Ectodermal cell (in vitro differentiated cells): ENCODE measurements around the gene ZNF579.

Experiments used
- H3K27ac ChIP-seq: 2 replicates; pipeline ENCODE4 v1.7.0; 2013; ENCODE audit warnings: mild to moderate bottlenecking, low read depth, low read length; ENCODE audit not compliant: insufficient read depth, poor library complexity, severe bottlenecking
- H3K27me3 ChIP-seq: 2 replicates; pipeline ENCODE4 v1.7.0; 2013; ENCODE audit warnings: mild to moderate bottlenecking, low read length; ENCODE audit not compliant: insufficient read depth, control insufficient read depth, poor library complexity, severe bottlenecking
- H3K36me3 ChIP-seq: one replicate; pipeline ENCODE4 v1.7.0; 2013; ENCODE audit warnings: low read length; ENCODE audit not compliant: control insufficient read depth, insufficient read depth
- H3K4me1 ChIP-seq: one replicate; pipeline ENCODE4 v1.7.0; 2013; ENCODE audit warnings: low read length; ENCODE audit not compliant: control insufficient read depth, insufficient read depth
- H3K4me3 ChIP-seq: 2 replicates; pipeline ENCODE4 v1.7.0; 2013; ENCODE audit warnings: low read depth, low read length, control low read depth; ENCODE audit not compliant: insufficient read depth
- H3K9me3 ChIP-seq: 2 replicates; pipeline ENCODE4 v1.7.0; 2013; ENCODE audit warnings: mild to moderate bottlenecking, low read length, moderate library complexity; ENCODE audit not compliant: control insufficient read depth
- WGBS, 2 experiments: methylation state at CpG; one replicate each; pipeline ENCODE4 v1.1.7; 2013; ENCODE audit warnings: missing lambda C conversion rate in 2 of 2; 5-methylcytosine and 5-hydroxymethylcytosine counted together

ZNF579 gene

GRCh38 chr19:55602104-55603001 lies 21.7 kb upstream of the ZNF579 start:
- no peaks in the 10 kb centered on the region for H3K36me3 ChIP-seq
- no peak overlapping the region for H3K27ac ChIP-seq
- H3K9me3 ChIP-seq, result no peaks in the 10 kb centered on the region
- 95% methylated on average over 60 of the region's 60 CpGs for WGBS, 2 experiments
- no peak overlapping the region for H3K4me3 ChIP-seq
- no peaks in the 10 kb centered on the region for H3K27me3 ChIP-seq
- H3K4me1 ChIP-seq, result peaks cover 18% of the 10 kb centered on the region

- Histone ChIP-seq H3K27ac (peak overlapping the region; percentile 99), H3K36me3 (peaks cover under 1% of the 10 kb centered on the region), H3K4me1 (peaks cover 12% of the 10 kb centered on the region), H3K27me3 (no peaks in the 10 kb centered on the region), H3K9me3 (no peaks in the 10 kb centered on the region), H3K4me3 (peak overlapping the region; percentile 62)
- WGBS, 2 experiments, result 90 to 95% methylated on average over 4 of the region's 4 CpGs
Observed at GRCh38 chr19:55601084-55601483, 20.4 kb upstream of the ZNF579 start.

- Histone ChIP-seq H3K4me3 (peak overlapping the region; percentile 62), H3K36me3 (peaks cover 5% of the 10 kb centered on the region), H3K27ac (peak overlapping the region; percentile 99), H3K4me1 (peaks cover 12% of the 10 kb centered on the region), H3K9me3 (no peaks in the 10 kb centered on the region), H3K27me3 (no peaks in the 10 kb centered on the region)
- WGBS, 2 experiments, result 12 to 16% methylated on average over 12 to 15 of the region's 15 CpGs
Observed at GRCh38 chr19:55600662-55601028, 20.0 kb upstream of the ZNF579 start.

DNA sequence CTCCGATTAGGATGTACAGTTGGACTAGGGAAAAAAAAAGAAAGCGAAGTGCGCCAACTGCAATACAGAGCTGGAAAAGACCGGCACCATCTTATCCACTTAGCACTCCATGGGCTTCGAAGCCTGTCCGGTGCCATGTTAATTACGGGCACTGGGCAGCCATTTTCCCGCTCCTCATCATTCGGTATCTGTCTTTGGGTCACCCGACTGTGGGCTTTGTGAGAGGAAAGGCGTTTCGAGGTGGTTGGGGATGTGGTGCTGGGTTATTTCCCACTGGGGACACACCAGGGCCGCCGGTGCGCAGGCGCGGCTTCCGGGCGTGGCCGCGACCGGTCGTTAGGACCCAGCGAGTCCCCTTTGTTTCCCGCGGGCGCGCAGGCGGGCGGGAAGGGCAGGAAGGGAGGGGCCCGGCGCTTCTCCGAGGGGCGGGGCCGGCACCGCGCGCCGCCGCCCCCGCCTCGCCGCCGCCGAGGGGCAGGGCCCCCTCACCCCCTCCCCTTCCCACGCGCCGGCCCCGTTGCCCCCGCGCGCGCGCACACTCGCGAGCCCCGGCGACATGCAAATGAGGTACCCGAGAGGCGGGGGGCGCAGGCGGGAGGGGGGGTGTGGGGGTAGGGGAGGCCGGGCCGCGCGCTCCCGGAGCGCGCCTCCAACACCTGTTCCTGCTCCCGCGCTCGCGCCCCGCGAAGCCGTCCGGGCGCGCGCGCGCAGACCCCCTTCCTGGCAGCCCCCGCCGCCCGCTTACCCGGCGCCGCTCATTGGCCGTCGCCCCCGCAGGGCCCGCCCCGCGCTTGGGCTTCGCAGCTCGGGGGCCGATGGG lies 19.4 kb upstream of the ZNF579 start, which contains the start of gene ZNF524:
Gene ZNF524, plus strand, starts transcription at position 447 of the 820 bp plus-strand sequence. CDS start 1,825 bp downstream, outside the sequence.
- peaks cover 12% of the 10 kb centered on the region for H3K4me1 ChIP-seq
- no peaks in the 10 kb centered on the region for H3K9me3 ChIP-seq
- H3K4me3 ChIP-seq, result peak within 1 kb of the TSS; percentile 62
- WGBS, 2 experiments, result 0% methylated on average over 97 of the region's 97 CpGs
- H3K27me3 ChIP-seq, result no peaks in the 10 kb centered on the region
- H3K27ac ChIP-seq, result peak within 1 kb of the TSS; percentile 99
- H3K36me3 ChIP-seq, result peaks cover 10% of the 10 kb centered on the region

- Histone ChIP-seq H3K9me3 (no peaks in the 10 kb centered on the region), H3K36me3 (peaks cover 15% of the 10 kb centered on the region), H3K27ac (peak within 1 kb of the TSS; percentile 99), H3K4me1 (peaks cover 12% of the 10 kb centered on the region), H3K4me3 (peak within 1 kb of the TSS; percentile 62), H3K27me3 (no peaks in the 10 kb centered on the region)
- 0% methylated on average over 23 of the region's 23 CpGs for WGBS, 2 experiments
Observed at GRCh38 chr19:55599468-55599841, 18.8 kb upstream of the ZNF579 start, which contains the start of gene FIZ1. Gene FIZ1, minus strand, starts transcription at chr19:55599517. Its CDS starts 1,652 bp downstream, at chr19:55597865.

- H3K36me3 ChIP-seq, result peaks cover 15% of the 10 kb centered on the region
- H3K27me3 ChIP-seq, result no peaks in the 10 kb centered on the region
- 7% methylated on average over 26 of the region's 26 CpGs for WGBS, 2 experiments
- H3K27ac ChIP-seq, result peak overlapping the region; percentile 99
- peaks cover 12% of the 10 kb centered on the region for H3K4me1 ChIP-seq
- peak overlapping the region; percentile 62 for H3K4me3 ChIP-seq
- H3K9me3 ChIP-seq, result no peaks in the 10 kb centered on the region
Observed at GRCh38 chr19:55598719-55599467, 18.2 kb upstream of the ZNF579 start.

GRCh38 chr19:55598034-55598433 lies 17.4 kb upstream of the ZNF579 start:
- peaks cover 12% of the 10 kb centered on the region for H3K4me1 ChIP-seq
- H3K27me3 ChIP-seq, result no peaks in the 10 kb centered on the region
- H3K4me3 ChIP-seq, result no peak overlapping the region
- no peak overlapping the region for H3K27ac ChIP-seq
- H3K9me3 ChIP-seq, result no peaks in the 10 kb centered on the region
- WGBS, 2 experiments, result 73 to 81% methylated on average over 9 of the region's 9 CpGs
- H3K36me3 ChIP-seq, result peaks cover 15% of the 10 kb centered on the region

- peaks cover 12% of the 10 kb centered on the region for H3K4me1 ChIP-seq
- WGBS, 2 experiments, result 94 to 95% methylated on average over 29 to 30 of the region's 30 CpGs
- peaks cover 15% of the 10 kb centered on the region for H3K36me3 ChIP-seq
- no peak overlapping the region for H3K27ac ChIP-seq
- no peaks in the 10 kb centered on the region for H3K27me3 ChIP-seq
- H3K9me3 ChIP-seq, result no peaks in the 10 kb centered on the region
- H3K4me3 ChIP-seq, result no peak overlapping the region
Observed at GRCh38 chr19:55597501-55597921, 16.9 kb upstream of the ZNF579 start.

- Histone ChIP-seq H3K9me3 (no peaks in the 10 kb centered on the region), H3K4me1 (peaks cover 12% of the 10 kb centered on the region), H3K36me3 (peaks cover 17% of the 10 kb centered on the region), H3K27ac (no peak overlapping the region), H3K4me3 (no peak overlapping the region), H3K27me3 (no peaks in the 10 kb centered on the region)
- WGBS, 2 experiments, result 92 to 94% methylated on average over 3 of the region's 3 CpGs
Observed at GRCh38 chr19:55596304-55596703, 15.7 kb upstream of the ZNF579 start.
